DLD1 (cell line): ENCODE data around the gene SLC4A9.
"Not testable (repeated sequence)": the region's sequence is repeated elsewhere in the genome, so short reads cannot be mapped to it uniquely, and the experiment has no call there.

Source experiments
- in situ Hi-C: cut with HindIII; loops from 2 replicates; pipeline ENCODE4 v1.10.0; 2017; ENCODE audit warnings: low sequenced_read_pairs

Gene SLC4A9

DNA sequence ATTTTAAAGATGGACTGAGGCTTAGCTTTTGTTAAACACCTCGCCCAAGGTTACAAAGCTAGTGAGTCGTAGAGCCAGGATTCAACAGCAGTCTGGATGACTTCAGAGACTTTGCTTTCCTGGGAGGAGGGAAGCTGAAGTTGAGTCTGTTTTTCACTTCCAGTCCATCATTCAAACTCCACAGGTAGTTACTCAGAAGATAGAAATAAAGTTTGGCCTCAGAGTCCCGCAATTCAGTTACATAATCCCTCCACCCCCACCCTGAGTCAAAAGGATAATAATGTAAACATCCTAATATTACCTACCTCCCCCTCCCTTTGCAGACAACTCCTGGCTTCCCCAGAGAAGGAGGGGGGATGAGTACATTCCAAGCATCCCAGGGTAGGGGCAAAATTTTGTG is 21.7 kb upstream of the SLC4A9 start:
- in situ Hi-C loops: no loop called here

DNA sequence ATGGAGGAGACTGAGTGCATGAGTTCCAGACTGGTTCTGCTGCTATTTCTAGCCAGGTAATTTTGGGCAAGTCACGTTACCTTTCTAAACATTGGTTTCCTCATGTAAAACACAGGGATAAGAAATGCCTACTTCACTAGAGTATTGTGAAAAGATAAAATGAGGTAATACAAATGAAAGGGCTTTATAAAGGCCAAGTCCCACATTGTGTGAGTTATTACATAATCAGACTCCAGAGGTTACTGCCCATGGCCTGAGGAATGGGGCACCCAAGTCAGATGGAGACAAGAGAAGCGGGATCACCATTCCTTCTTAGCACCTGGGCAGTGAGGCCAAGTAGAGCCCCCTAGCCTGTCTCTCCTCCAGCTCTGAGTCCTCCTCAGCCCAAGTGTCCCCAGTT is 21.1 kb upstream of the SLC4A9 start:
- in situ Hi-C loops: no loop called here

DNA sequence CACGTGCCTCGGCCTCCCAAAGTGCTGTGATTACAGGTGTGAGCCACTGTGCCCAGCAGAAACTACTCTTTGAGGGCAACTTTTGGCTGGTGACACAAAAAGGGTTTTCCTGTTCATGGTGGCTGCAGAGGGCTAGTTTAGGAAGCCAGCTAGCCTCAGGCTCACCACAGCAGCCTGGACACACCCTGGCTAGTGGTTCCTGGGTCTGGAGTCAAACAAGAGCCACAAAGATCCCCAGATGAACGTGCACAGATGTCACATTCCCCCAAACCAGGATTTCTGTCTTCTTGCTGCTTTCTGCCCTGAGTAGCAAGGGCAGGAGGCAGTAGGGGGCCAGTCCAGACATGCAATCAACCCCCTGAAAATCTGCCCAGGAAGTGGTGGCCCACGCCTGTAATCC is 20.4 kb upstream of the SLC4A9 start:
- in situ Hi-C loops: no loop called here

DNA sequence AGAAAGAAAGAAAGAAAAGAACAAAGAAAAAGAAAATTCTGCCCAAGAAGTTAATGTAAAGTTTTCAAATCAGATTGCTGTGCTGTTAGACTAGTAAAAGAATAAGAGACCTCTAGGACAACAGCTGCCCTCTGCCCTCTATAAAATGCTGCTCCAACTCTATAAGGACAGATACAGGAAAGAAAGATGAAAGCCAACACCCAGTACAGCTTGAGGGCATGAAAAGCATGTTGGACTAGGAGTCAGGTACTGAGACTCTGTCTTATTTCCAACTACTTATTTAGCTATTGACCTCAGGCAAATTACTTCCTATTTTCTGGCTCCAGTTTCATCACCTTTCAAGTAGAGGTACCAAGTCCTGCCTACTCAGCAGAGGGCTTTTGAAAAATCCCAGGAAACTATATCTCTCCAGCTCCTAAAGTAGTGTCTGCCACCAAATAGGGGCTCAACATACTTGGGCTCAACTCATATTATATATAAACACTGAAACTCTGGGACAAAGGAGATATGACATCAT is 19.3 kb upstream of the SLC4A9 start:
- in situ Hi-C loops: no loop called here

DNA sequence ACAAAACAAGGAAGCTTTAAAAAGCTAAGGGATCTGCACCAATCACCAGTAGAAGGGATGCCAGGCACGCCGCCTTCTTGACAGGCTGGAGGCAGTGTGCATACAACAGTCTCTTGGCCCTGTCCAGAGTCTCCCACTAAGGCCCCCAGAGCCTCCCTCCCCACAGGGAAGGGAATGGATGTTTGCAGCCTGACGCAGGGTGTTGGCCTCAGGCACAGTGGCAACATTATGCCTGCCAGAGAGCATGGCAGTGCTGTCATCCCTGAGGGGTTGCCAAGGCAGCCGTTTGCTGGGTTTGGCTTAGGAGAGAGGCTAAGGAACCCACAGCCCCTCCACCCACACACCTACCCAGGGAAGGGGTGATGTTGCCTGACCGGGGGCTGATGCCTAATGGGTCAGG is 18.4 kb upstream of the SLC4A9 start:
- in situ Hi-C loops: no loop called here

DNA sequence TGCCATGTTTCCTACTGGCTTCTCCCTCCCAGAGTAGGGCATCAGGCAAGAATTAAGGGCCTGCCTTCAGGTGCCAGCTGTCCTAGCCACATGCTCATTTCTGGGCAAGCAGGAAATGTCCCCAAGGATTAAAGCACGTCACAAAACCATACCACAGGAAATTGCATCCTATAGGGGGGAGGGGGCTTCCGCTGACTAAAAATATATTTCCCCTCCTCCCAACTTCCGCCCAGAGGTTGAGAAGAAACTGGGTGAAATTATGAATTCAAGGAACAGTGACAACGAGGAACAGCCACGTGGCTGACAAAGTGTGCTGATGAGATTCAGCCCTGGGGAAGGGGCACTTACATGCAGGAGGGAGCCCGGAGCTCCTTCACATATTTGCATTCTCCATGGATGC is 17.7 kb upstream of the SLC4A9 start:
- in situ Hi-C loops: no loop called here

DNA sequence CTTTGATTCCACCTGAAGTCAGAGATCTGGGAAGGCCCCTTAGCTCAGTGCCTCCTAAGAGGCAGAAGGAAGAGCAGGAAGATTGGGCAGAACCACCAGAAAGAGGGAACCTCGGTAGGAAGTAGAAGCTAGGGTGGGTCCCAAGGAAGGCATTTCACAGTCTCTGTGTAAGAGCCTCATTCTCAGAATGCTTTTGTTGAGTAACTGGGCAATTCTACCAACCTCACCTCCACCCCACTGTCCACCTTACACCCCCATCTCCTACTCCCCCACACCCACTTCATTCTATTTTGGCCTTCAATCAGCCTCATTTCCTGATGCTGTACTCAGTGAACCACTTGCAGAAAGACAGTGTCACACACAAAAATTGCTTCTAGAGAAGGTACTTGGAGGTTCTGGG is 17.1 kb upstream of the SLC4A9 start:
- in situ Hi-C loops: no loop called here

DNA sequence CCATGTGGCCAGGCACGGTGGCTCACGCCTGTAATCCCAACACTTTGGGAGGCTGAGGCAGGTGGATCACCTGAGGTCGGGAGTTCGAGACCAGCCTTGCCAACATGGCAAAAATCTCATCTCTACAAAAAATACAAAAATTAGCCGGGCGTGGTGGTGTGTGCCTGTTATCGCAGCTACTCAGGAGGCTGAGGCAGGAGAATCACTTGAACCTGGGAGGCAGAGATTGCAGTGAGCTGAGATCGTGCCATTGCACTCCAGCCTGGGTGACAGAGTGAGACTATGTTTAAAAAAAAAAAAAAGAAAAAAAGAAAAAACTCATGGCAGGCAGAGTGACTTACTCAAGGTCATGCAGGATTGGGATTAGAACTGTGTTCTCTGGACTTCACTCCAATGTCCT is 16.1 kb upstream of the SLC4A9 start:
- in situ Hi-C loops: not testable (repeated sequence)

DNA sequence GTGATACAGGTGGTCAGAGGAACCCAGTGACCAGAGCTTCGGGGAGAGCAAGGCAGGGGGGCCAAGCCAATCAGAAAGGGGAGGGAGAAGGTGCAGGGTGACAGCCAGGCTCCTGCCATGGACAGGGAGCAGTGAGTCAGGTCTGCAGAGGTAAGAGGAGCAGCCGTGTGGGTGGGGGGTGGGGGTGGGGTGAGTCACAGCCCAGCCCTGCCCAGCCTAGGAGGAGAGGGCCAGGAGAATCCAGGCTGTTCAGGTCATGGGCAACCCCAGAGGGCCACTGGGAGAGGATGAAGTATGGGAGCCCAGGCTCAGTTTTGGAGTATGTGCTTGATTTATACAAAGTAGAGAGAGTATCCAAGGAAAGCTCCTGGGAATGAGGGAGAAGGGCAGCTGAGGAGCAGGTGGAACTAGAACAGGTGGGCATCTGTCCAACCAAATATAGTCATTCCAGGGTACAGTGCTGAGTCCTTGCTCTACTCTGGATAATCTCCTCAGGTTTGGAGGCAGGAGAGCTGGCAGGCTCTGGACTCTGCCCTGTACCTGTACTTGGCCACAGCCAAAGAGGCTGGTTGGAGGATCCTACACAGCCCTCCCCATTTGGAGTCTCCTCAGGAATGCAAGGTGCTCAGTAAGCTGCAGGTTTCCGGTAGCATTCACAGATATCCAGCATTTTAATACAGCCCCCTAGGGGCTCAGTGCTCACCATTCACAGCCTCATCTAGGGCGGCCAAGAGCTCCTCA is 15.1 kb upstream of the SLC4A9 start:
- in situ Hi-C loops: loop anchor here (5.0 kb wide), 1 partner anchor 33 kb away; no protein-coding TSS in a partner anchor

DNA sequence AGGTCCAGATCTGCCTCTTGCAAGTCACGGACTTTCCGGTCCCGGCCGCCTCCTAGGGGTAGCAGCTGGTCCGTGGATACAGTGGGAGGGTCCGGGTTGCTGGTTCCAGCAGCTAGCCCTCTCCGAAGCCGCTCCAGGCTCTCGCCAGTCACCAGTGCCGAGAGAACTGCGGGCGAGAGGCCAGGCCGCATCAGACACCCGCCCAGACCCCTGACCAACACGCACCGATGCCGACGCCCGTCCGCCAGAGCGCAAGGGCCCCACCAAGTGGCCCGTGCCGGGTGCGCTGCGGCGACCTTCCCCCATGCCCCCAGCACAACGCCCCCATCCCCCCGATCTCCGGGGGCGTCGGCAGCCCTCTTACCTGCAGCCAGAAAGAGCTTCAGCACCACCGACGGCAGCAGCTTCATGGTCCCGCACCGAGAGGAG is 14.1 kb upstream of the SLC4A9 start:
- in situ Hi-C loops: loop anchor here (5.0 kb wide), 1 partner anchor 34 kb away; no protein-coding TSS in a partner anchor

DNA sequence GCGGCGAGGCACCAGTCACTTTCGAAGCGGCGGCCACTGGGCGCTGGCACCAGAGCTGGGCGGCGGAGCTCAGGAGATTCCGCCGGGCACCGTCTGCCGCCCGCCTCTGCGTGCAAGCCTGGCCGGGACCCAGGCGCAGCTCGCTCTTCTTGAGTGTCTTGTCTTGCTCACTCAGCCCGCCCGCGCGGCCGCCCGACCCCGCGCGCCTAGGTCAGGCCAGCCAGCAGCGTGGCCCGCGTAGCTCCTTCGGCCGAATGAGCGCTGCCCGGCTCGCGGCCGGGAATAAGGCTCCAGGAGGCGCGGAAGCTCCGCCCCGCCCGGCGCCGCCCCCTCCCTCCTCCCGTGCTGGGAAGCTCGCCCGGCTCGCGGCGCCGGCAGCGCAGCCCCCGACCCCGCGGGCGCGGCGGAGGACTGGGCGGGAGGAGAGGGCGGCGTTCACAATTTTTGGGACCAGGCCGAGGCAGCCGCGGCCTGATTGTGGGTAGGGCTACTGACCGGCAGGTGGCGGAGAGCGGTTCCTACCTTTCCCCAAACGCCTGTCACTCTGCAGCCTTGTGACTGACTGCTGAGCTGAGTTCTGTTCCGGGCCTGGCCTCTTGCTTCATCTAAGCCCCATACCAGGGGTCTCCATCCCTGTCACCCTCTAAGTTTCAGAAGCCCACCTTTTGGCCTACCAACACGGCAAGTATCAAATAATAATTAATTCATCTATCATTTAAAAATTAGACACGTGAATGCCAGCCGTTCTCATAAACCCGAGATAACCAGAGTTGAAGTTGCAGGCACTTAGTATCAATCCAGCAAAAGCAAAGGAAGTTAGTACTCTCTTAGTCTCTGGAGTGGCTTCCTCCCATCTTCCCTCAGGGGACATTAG is 13.4 kb upstream of the SLC4A9 start, which contains the start of gene HBEGF:
HBEGF (minus strand) TSS at position 256 of the 874 bp plus-strand sequence. CDS start 275 bp downstream, outside the sequence.
- in situ Hi-C loops: loop anchor here (5.0 kb wide), 1 partner anchor 34 kb away; no protein-coding TSS in a partner anchor

DNA sequence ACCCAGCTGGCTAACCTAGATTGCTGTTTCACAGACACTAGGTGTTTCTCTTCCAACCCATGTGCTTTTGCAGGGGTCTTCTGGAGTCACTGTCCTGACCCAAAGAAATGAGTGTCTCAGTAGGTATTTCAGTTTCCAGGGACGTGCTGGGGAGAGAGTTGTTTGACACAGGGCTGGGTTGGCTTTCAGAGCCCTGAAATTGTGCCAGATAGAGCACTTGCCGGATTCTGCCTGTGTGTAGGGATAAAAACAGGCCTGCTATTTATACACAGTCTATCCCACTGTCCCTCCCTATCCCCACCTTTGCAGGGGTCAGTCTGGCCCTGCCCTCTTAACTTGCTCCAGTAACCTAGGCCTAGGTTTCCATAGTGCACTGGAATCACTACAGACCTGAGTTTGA is 12.6 kb upstream of the SLC4A9 start:
- in situ Hi-C loops: loop anchor here (5.0 kb wide), 1 partner anchor 35 kb away; no protein-coding TSS in a partner anchor

DNA sequence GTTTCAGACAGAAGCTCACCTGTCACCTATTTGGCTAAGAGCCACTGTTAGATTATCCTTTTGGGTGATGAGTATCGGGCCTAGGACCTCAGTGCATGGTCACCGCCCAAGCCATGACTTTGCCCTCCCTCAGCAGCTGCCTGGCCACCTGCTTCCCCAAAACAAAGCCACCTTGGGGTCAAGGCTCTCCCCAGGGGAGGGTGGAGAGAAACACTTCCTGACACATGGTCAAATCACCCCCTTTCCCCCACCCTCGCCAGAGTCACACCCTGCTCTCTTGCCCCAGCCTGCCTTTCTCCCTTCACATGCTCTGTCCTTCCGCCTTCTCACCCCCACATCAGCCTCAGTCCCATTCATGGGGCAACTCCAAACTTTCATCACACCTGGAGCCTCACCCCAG is 11.9 kb upstream of the SLC4A9 start:
- in situ Hi-C loops: loop anchor here (5.0 kb wide), 1 partner anchor 36 kb away; no protein-coding TSS in a partner anchor

DNA sequence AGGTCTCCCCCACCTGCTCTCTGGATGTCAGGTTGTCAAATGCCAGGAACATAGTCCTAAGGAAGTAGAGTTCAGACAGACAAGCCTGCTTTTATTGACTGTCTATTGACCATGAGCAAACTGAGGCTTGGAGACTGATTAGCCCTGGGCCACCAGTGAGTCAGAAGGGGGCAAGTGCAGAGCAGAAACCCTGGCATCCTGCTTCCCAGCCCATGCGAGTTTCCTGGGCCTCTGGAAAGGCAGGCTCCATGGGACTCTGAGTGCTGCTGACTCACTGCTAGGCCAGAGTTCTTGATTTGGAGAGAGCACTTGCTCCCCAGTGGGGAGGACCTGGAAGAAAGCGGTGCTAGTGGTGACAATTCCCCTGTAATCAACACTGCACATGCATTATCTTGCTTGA is 10.8 kb upstream of the SLC4A9 start:
- in situ Hi-C loops: loop anchor here (5.0 kb wide), 1 partner anchor 37 kb away; no protein-coding TSS in a partner anchor

DNA sequence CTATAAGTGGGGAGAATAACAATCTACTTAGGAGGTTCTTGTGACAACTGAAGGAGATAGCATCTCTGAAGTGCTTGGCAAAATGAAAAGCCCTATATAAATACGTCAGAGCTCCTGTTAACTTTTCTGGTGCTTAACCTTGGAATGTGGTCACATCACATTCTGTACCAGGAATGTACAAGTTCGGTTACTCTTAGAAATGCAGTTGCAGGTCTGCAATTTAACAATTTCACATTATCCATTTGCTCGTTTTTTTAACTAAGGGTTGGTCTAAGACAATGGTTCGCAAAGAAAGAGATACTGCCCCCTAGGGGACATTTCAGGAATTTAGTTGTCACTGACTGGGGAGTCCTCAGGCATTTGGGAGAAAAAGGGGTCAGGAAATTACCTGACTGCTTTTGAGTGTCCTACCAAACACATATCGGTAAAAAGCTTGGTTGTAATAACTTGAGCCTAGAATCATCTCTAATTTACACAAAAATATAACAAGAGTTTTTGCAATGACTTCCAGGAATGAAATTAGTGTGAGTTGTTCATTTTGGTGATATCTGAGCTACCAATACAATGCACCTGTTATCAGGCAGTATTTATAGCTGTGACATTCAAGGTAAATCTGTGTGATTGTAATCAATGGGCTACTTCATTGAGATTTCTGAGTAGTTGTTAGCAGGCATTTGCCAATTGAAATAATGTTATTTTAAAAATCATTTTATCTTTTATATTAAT is 8.2 kb upstream of the SLC4A9 start:
- in situ Hi-C loops: no loop called here

DNA sequence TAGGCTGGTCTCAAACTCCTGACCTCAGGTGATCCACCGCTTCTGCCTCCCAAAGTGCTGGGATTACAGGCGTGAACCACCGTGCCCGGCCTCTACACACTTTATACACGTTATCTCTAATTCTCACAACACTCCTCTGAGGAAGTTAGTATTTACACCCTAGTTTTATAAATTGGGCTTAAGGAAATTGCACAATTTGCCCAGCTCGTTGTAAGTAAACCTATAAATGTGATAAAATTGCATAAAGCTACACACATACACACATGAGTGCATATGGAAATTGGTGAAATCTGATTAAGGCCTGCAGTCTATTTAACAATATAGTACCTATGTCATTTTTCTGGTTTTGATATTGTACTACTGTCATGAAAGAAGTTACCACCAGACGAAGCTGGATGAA is 4.4 kb upstream of the SLC4A9 start:
- in situ Hi-C loops: no loop called here

DNA sequence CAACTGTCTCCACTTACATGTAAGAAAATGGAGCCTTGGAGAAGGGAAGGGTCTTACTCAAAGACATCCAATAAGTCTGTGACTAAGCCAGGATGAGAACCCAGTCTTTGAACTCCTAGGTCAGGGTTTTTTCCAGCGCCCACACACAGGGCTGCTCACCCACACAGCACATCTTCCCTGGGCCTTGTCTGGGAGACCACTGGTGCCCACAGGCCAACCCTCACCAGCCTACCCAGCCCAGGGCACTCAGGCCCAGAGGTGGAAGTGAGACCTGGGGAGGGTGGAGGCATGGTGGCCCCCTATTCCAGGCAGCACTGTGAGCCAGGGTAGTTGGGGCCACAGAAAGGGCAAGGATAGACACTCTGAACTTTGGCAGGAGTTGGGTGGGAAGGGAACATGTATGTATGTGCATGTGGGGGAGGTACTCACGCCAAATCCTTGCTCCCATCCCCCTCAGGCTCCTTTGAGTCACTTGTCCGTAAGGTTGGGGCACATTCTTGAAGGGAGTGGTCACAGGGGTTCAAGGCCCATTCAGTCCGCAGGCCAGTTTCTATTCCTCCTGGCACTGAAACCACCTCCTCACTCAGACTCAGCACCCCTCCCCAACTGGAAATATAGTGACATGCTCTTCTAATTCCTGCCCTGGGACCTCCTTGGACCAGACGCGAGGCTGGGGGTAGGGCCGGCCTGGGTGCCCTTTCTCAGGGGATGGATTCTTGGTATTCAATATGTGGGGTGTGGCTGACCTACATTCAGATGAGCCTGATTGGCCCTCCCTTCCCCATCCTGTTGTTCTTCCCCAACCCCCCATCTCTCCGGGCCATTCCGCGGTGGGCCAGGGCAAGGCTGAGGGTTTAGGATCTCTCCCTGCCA is 2.9 kb upstream of the SLC4A9 start:
- in situ Hi-C loops: no loop called here

DNA sequence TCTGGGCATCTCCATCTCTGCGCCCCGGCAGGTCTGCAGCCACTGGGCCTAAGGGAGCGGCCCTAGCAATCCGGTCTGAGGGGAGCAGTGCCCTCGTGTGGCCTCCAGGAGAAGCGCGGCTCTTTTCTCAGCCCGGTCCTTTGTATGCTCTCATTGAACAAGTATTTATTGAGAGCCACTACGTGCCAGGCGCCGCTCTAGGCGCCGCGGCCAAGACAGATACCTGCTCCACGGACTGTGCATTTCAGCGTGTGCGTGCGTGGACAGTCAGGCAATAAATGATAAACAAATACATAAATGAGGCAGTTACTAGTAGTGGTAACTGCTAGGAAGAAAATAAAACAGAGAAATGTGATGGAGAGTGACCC is 2.3 kb upstream of the SLC4A9 start:
- in situ Hi-C loops: no loop called here

DNA sequence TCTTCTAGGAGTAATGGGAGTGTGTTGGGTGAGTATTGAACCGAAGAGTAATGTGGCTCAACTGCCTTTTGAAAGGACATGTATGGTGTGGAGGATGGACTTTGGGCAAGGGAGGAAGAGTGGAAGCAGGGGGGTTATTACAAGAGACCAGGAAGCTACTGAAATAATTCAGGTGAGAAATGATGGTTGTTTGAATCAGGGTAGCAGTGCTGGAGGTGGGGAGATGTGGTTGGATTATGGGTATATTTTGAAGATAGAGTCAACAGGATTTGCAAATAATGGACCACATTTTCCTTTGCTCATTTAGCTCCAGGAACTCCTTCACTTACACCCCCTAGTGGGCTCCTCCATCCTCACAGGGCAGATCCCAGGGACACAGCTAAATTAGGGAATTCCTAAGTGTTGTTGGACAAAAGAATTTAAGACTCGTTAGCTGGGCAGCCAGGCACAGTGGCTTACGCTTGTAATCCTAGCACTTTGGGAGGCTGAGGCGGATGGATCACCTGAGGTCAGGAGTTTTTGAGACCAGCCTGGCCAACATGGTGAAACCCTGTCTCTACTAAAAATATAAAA is 1.2 kb upstream of the SLC4A9 start:
- in situ Hi-C loops: no loop called here
